Vein endothelial cell (primary cell): Measurements from ENCODE around the gene PCDHGA4. TPM values are rescaled to one million over a fixed set of nuclear protein-coding genes. Genes with fewer than 3 reads are reported as not detected.

Experiments
- total RNA-seq: library from RNA; depleted of rRNA; stranded (reverse); fragments of >200 nt; gene quantifications from 2 replicates; pipeline ENCODE4 v1.2.3, GENCODE V29; 2012

PCDHGA4 gene
- total RNA-seq: 6.3 and 9.1 TPM in 2 replicates

GRCh38 chr5:141354900-141355469 is at the start of gene PCDHGA4:
TSS of gene PCDHGA4 (plus strand) at chr5:141355021. CDS start at chr5:141355108, 87 bp downstream.

DNA sequence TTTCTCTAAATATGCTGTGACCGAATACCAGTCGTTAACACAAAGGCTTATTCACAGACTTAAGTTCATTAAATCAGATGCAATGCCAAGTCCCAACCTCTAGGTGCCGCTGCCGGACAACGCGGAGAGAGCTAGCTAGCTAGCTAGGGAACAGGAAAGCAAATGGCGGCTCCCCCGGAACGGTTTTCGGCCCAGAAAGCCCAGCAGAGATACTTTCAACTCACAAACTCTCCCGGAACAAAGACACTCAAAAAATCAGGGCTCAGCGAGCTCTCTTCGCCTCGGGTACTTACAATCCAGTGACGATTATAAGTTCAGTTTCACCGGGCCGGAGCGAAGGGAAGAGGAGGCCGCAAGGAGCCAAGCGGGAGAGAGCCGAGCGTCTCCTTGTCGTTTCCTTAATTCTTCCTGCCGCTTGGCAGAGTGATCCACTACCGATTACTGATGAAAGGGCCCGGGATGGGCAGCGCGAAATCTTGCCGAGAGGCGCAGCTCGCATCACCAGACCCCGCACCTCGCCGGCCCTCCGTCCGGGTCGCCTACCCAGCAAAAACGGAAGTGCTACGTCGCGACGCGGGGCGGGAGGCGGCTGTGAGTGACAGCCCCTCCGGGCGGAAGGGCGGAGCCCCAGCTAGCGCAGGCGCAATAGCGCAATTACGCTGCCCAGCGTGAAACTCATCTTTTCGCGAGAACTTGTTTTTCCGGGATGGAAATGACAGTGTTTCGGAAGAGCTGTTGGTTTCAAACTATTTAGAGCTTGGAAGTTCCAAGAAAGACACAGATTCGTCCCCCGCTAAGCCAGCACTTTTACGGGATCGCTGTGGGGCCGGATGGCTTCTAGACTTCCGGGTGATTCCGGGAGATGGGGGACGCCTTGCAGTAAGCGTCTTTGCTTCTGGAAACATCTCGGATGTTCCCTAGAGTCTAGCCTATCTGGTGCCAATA is 34.3 kb upstream of the PCDHGA4 start, which contains the start of gene TAF7:
TSS of gene TAF7 (minus strand) at position 560 of the 945 bp plus-strand sequence. CDS start 740 bp downstream, outside the sequence.

GRCh38 chr5:141330299-141331080 is 24.3 kb upstream of the PCDHGA4 start, which contains the start of gene PCDHGA1:
TSS of gene PCDHGA1 (plus strand) at chr5:141330514.

DNA sequence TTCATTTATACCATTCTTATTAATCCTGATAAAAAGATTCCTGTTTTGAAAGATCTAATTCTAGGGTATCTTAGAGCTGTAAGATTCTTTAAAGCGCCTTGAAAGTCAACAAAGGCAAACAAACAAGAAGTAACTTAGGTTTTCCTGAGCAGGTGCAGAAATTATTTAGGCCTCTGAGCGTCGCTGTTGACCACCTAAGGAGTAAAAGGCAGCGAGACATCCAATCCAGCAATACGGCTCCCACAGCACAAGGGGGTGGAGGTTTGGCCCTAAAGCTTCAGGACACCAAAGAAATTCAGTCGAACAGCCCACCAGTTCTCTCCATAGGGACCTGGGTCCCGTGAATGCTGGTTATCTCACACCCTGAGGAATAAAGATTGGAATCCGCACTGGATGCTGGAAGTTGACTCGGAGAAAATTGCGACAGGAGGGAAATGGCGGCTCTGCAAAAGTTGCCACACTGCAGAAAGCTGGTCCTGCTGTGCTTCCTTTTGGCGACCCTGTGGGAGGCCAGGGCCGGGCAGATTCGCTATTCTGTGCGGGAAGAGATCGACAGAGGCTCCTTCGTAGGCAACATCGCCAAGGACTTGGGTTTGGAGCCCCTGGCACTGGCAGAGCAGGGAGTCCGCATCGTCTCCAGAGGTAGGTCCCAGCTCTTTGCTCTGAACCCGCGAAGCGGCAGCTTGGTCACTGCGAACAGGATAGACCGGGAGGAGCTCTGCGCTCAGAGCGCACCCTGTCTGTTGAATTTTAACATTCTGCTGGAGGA is 16.1 kb upstream of the PCDHGA4 start, which contains the start of gene PCDHGA2:
TSS of gene PCDHGA2 (plus strand) at position 223 of the 769 bp plus-strand sequence.

DNA sequence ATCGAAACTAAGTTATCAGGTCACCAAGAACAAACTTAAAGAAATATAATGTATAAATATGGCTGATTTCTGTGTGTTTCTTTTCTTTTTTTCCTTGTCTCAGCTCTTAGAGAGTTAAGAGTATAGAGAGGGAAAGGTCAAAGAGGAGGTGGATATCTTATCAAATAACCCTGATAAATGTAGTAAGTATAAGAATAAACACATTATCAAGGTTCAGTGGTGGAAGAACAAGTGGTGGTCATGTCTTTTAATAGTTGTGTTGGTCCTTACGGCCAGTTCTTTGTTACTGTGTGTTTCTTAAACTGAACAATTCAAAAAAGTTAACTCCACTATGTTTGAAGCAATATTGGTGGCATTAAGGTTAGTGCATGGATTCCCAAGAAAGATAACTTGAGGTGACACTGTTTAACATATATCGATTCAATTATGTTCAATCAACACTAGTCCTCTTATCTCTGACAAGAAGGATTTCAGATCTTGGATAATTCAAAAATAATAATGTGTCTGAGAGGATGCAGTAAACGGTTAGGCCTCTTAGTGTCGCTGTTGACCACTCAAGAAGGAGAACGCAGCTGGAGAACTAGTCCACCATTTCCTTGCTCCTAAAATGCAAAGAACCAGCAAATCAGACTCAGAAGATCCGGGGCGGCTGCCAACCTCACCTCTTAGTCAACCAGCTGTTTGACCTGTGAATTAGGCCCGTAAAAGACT is 11.4 kb upstream of the PCDHGA4 start, which contains the start of gene PCDHGA3:
TSS of gene PCDHGA3 (plus strand) at position 588 of the 711 bp plus-strand sequence. CDS start 205 bp downstream, outside the sequence.

GRCh38 chr5:141349917-141350619 is 4.8 kb upstream of the PCDHGA4 start, which contains the start of gene PCDHGB1:
TSS of gene PCDHGB1 (plus strand) at chr5:141350099. CDS start at chr5:141350261, 162 bp downstream.

DNA sequence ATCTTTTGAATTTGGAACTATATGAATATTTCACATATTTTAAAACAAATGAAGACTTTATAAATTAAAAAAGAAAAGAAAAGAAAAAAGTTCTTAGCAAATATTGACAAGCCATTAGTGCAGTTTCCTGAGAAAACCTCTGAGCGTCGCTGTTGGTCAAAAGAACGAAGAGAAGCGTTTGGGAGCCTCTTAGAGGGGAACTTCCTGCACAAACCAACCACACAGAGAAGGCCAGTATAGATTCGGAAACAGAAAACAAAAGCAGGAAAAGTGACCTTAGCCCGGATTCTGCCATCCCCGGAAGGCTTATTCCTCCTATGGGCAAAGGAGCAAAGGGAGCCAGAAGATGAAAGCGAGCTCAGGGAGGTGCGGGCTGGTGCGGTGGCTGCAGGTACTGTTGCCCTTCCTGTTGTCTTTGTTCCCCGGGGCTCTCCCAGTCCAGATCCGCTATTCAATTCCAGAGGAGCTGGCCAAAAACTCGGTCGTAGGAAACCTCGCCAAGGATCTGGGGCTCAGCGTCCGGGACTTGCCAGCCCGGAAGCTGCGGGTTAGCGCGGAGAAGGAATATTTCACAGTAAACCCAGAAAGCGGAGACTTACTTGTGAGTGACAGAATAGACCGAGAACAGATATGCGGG is 5.1 kb downstream of the PCDHGA4 start, which contains the start of gene PCDHGB2:
TSS of gene PCDHGB2 (plus strand) at position 205 of the 637 bp plus-strand sequence. CDS start at position 347, 142 bp downstream.

GRCh38 chr5:141363952-141364660 is 9.3 kb downstream of the PCDHGA4 start, which contains the start of gene PCDHGA5:
TSS of gene PCDHGA5 (plus strand) at chr5:141364162. CDS start at chr5:141364331, 169 bp downstream.

DNA sequence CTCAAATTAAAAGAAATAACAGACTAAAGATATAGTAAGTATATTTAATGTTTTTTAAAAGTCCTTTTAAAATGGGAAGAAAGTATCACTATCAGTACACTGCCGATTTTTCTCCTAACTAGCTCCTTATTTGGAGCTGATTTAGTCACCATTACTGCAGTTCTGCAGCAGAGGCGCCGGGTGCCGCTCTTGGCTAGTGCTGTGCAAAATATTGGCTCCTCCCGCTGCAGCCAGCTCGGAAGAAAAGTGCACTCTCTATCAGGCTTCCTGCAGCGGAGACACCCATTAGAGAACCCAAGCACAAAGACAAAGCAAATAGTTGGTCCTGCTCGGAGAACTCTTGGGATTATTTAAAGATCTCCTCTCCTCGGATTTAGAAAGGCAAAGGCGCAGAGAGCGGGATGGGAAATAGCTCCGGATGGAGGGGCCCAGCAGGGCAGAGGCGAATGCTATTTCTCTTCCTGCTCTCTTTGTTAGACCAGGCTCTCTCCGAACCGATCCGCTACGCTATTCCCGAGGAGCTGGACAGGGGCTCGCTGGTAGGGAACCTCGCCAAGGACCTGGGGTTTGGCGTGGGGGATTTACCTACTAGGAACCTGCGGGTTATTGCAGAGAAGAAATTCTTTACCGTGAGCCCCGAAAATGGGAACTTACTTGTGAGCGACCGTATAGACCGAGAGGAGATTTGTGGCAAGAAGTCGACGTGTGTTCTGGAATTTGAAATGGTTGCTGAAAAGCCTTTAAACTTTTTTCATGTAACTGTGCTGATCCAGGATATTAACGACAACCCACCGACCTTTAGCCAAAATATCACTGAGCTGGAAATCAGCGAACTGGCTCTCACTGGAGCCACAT is 15.4 kb downstream of the PCDHGA4 start, which contains the start of gene PCDHGB3:
TSS of gene PCDHGB3 (plus strand) at position 249 of the 855 bp plus-strand sequence. CDS start at position 402, 153 bp downstream.

GRCh38 chr5:141373673-141374317 is 19.0 kb downstream of the PCDHGA4 start, which contains the start of gene PCDHGA6:
TSS of gene PCDHGA6 (plus strand) at chr5:141373891. CDS start at chr5:141374084, 193 bp downstream.

DNA sequence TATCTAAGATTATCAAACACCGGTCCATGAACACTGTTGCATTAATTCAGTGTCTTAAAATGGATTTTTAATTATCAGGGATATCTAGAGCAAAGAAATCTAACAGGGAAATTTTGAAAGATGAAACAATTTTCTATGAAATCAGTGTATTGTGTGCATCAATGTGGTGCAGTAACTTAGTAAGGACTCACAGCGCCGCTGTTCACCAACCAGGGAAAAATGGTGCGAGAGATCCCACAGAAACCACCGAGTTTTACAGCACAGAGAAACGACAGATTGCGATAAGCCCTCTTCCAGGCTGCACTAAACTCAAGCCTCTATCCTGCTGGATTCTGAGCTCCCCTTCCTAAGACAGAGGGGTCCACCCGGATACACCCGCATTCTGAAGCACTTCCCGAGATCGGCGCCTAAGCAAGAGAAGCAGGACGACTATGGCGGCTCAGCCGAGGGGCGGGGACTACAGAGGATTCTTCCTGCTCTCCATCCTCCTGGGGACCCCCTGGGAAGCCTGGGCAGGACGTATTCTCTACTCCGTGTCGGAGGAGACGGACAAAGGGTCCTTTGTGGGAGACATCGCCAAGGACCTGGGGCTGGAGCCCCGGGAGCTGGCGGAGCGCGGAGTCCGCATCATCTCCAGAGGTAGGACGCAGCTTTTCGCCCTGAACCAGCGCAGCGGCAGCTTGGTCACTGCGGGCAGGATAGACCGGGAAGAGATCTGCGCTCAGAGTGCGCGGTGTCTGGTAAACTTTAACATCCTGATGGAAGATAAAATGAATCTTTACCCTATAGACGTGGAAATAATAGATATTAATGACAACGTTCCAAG is 27.9 kb downstream of the PCDHGA4 start, which contains the start of gene PCDHGA7:
TSS of gene PCDHGA7 (plus strand) at position 274 of the 826 bp plus-strand sequence. CDS start at position 432, 158 bp downstream.

GRCh38 chr5:141387557-141388311 is 32.9 kb downstream of the PCDHGA4 start, which contains the start of gene PCDHGB4:
TSS of gene PCDHGB4 (plus strand) at chr5:141387698. CDS start at chr5:141387885, 187 bp downstream.

DNA sequence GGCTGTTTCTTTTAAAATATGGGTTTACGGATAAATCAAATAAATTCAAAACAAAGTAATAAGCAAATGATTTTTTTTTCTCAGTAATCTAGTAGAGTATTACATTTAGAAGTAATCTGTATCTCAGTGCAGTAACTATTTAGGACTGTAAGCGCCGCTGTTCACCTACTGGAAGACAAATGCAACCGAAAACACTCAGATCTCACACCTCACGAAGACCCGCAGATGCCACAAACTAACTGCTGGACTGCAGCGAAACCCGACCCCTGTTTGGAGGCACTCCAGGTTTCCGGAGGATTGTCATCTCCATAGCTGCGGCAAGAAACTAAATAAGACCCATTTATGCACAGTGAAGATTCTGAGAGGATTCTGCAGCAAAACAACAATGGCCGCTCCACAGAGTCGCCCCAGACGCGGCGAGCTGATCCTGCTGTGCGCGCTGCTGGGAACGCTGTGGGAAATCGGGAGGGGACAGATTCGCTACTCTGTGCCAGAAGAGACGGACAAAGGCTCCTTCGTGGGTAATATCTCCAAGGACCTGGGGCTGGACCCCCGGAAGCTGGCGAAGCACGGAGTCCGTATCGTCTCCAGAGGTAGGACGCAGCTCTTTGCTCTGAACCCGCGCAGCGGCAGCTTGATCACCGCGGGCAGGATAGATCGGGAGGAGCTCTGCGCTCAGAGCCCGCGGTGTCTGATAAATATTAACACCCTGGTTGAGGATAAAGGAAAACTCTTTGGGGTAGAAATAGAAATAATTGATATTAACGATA is 37.8 kb downstream of the PCDHGA4 start, which contains the start of gene PCDHGA8:
TSS of gene PCDHGA8 (plus strand) at position 205 of the 770 bp plus-strand sequence. CDS start at position 386, 181 bp downstream.

